Measurements from ENCODE around the gene ZXDC. TPM values are rescaled to one million over a fixed set of nuclear protein-coding genes. Genes with fewer than 3 reads are reported as not detected.

ZXDC gene
- total and polyA plus RNA-seq, 11 donors = 8.7 to 40.3 (median 19.3) TPM

DNA sequence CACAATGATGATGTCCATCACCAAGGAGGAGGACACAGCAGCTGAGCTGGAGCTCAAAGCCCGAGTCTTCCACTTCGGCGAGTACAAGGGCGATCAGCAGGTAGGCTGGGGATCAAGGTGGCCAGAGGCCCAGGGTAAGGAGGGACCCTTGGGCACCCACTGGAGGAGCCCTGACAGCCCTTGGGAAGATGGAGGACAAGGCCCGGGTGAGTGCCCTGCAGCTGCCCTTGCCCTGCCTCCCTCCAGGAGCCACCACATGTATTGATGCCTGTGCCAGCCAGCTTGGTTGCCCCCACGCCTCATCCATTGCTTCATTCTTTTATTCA, 42.6 kb downstream of the ZXDC start:
- peaks cover 0 to 33% (median 22%) of the 10 kb centered on the region in 9 donors for H3K36me3 ChIP-seq
- TF ChIP-seq, protein P1, sequence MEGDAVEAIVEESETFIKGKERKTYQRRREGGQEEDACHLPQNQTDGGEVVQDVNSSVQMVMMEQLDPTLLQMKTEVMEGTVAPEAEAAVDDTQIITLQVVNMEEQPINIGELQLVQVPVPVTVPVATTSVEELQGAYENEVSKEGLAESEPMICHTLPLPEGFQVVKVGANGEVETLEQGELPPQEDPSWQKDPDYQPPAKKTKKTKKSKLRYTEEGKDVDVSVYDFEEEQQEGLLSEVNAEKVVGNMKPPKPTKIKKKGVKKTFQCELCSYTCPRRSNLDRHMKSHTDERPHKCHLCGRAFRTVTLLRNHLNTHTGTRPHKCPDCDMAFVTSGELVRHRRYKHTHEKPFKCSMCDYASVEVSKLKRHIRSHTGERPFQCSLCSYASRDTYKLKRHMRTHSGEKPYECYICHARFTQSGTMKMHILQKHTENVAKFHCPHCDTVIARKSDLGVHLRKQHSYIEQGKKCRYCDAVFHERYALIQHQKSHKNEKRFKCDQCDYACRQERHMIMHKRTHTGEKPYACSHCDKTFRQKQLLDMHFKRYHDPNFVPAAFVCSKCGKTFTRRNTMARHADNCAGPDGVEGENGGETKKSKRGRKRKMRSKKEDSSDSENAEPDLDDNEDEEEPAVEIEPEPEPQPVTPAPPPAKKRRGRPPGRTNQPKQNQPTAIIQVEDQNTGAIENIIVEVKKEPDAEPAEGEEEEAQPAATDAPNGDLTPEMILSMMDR (IDR thresholded peaks at IDR 0.05) = no peak
- TF ChIP-seq POLR2A (IDR thresholded peaks at IDR 0.05) = no peak
- ATAC-seq (peak in 3 of 4 donors; percentile 10 to 19 (median 15)), DNase-seq (no peak)
- no peaks in the 10 kb centered on the region for H3K27me3 ChIP-seq
- H3K4me1 ChIP-seq = peaks cover 0 to 12% (median 4%) of the 10 kb centered on the region in 12 donors
- H3K27ac ChIP-seq = peak overlapping the region in 5 of 12 donors; percentile 1 to 68 (median 25)
- WGBS, 4 donors = 97 to 99% (median 98%) methylated on average over 6 of the region's 6 CpGs
- intact Hi-C loops (cut with DNase I) = no loop called here
- H3K9me3 ChIP-seq = peaks cover 0 to 36% (median 2%) of the 10 kb centered on the region in 12 donors
- no peak overlapping the region for H3K4me3 ChIP-seq

DNA sequence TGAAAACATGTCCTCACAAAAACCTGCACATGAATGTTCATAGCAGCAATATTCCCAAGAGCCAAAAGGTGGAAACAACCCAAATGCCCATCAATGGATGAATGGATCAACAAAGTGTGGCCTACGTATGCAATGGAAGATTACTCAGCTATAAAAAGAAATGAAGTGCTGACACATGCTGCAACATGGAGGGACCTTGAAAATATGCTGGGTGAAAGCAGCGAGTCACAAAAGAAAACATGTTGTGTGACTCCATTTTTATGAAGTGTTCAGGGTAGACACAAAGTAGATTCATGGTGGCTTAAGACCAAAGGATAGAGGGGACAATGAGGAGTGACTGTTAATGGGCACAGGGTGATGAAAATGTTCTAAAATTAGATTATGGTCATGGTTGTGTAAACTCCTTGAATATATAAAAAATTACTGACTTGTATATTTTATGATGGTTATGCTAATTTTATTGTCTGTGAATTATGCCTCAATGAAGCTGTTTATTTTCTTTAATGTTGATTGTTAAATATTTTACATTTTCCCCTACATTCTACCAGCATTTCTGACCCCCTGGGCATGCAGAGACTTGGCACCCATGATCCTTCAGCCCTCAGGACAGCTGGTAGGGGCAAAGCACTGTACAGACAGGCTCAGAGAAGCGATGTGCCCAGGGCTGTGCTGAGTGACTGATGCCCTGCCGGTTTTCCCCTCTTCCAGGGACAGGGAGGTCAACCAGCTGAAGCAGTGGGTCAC, 43.2 kb downstream of the ZXDC start:
- H3K4me1 ChIP-seq = peaks cover 0 to 12% (median 4%) of the 10 kb centered on the region in 12 donors
- intact Hi-C loops (cut with DNase I) = no loop called here
- peaks cover 0 to 28% (median 17%) of the 10 kb centered on the region in 9 donors for H3K36me3 ChIP-seq
- H3K9me3 ChIP-seq = peaks cover 0 to 41% (median 2%) of the 10 kb centered on the region in 12 donors
- TF ChIP-seq POLR2A (IDR thresholded peaks at IDR 0.05) = no peak
- TF ChIP-seq, protein P1 (IDR thresholded peaks at IDR 0.05) = no peak
- peak in 1 of 4 donors; percentile 29 for ATAC-seq
- peak overlapping the region in 3 of 12 donors; percentile 22 to 68 (median 39) for H3K27ac ChIP-seq
- no peak overlapping the region for H3K4me3 ChIP-seq
- H3K27me3 ChIP-seq = no peaks in the 10 kb centered on the region
- DNase-seq = no peak
- WGBS, 4 donors = 80 to 85% (median 81%) methylated on average over 4 of the region's 4 CpGs

DNA sequence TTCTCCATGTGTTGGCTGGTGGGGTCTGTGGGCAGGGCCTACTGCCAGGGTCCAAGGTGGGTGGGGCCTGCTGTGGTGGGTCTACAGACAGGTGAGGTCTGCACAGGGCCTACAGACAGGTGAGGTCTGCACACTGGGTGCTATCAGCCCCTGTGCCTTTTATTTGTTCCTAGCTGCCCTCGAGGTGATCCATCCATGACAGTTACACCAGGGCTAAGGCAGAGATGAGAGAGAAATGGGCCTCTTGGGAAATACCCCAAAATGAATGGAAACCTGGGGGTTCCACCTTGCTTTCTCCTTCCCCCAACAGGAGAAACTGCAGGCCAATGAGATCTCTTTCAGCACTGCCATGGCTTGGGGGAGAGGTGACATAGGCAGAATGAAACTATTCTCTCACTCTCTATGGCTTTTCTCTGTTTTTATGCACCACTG, 44.6 kb downstream of the ZXDC start:
- no peak overlapping the region for H3K27ac ChIP-seq
- intact Hi-C loops (cut with DNase I) = no loop called here
- WGBS, 4 donors = 90 to 96% (median 93%) methylated on average over 1 of the region's 1 CpG
- H3K4me3 ChIP-seq = no peak overlapping the region
- ATAC-seq = no peak
- peaks cover 0 to 12% (median 4%) of the 10 kb centered on the region in 12 donors for H3K4me1 ChIP-seq
- no peaks in the 10 kb centered on the region for H3K27me3 ChIP-seq
- no peak for DNase-seq
- peaks cover 0 to 13% (median 3%) of the 10 kb centered on the region in 9 donors for H3K36me3 ChIP-seq
- TF ChIP-seq POLR2A (IDR thresholded peaks at IDR 0.05) = no peak
- TF ChIP-seq, protein P1 (IDR thresholded peaks at IDR 0.05) = no peak
- H3K9me3 ChIP-seq = peaks cover 0 to 54% (median 10%) of the 10 kb centered on the region in 12 donors

- Histone ChIP-seq H3K27me3 (no peaks in the 10 kb centered on the region), H3K36me3 (no peaks in the 10 kb centered on the region), H3K4me1 (no peaks in the 10 kb centered on the region), H3K4me3 (no peak overlapping the region), H3K27ac (no peak overlapping the region), H3K9me3 (peaks cover 0 to 44% (median 12%) of the 10 kb centered on the region in 12 donors)
- intact Hi-C loops (cut with DNase I) = no loop called here
- 70 to 95% (median 75%) methylated on average over 3 of the region's 3 CpGs for WGBS, 4 donors
- TF ChIP-seq POLR2A (IDR thresholded peaks at IDR 0.05) = no peak
- DNase-seq = peak in 1 of 5 donors; percentile 21
- no peak for ATAC-seq
Measured at GRCh38 chr3:126424751-126425150, 50.9 kb downstream of the ZXDC start.
